Left lobe of liver (tissue), 2 donors: ENCODE measurements around the gene JUN. TPM values are rescaled to one million over a fixed set of nuclear protein-coding genes. Genes with fewer than 3 reads are reported as not detected.

Experiments
- ATAC-seq: fragments of 200-7000 bp; cut with Tn5 transposase; one replicate; pipeline ENCODE4 v1.9.1; 2020; ENCODE audit warnings: mild to moderate bottlenecking, moderate library complexity
- DNase-seq: peaks from one replicate; pipeline ENCODE4 v3.0.0-alpha.2; 2020; ENCODE audit warnings: low spot score
- total RNA-seq: library from RNA; stranded (reverse); gene quantifications from one replicate; pipeline ENCODE4 v1.2.1, GENCODE V29; 2021
- donor health status: DM: no; HTN: no; CAD: no; lungs with moderate emphysema.
- donor health status: DM: no; HTN: yes; CAD: no.

Gene JUN
- total RNA-seq, 1 donor from 2014 or later: 12.4 TPM

DNA sequence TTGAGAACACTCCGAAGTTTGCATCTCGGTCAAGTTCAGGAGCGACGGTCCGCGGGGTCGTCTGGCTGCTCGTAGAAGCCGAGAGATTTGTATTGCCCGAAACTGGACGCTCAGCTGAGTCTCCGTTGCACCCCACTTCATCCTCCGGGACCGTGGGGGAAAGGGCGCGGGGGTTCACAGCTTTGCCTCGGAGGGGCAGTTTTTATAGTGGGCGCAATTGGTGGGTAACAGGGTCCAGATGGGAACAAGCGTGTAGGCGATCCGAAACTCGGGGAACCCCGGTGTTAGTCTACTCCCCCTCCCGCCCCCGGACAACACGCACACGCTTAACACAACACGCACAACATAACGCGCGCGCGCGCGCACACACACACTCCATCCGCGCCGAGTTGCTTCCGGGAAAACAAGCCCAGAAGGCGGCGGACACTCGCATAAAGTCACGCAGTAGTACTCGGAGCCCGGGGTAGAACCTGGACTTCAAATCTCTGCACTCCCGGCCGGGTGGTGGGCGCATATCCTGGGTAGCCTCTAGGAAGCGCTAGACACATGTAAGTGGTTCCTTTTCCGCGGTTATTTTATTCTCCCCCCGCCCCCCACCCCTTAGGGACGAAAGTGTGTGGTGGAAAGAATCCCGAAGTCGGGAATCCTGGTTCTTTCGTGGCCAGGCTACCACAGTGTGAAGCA lies 1.1 kb upstream of the JUN start:
- peak; percentile 88 for DNase-seq
- peak; percentile 11 for ATAC-seq

DNA sequence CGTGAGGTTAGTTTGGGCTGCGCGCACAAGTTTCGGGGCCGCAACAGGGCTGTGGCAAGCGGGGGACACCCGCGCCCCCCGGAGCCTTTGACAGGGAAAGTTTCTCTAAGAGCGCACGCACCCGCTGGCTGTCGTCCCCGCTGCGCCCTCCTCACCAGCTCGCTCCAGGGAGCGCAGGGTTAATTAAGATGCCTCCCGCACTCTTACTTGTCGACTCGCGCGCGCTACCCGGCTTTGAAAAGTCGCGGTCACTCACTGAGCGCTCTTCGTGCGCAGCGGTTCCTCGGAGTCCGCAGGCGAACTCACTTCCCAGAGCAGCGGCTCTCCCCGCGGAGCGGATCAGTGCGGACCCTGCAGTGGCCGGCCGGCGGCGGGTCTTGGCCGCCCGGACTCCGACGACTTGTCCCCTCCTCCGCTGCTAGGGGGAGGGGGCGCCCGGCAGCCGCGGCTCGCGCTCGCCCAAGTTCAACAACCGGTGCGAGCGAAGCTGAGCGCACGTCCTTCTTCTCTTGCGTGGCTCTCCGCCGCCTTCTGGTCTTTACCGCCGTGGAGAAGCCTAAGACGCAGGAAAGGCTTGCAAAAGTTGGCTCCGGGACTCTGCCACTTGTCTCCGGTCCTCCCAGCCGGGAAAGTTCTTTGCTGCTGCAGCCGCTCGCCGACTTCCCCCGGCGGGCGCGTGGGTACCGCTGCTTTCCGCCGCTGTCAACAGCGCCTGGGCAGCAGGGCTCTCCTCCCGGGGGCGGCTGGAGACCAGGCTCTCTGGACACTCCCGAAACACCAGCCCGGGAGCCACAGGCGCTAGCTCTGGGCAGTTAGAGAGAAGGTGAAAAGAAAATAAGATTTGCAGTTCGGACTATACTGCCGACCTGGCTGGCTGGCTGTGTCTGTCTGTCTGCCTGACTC lies 506 bp downstream of the JUN start:
- DNase-seq (peak; percentile 75), ATAC-seq (peak; percentile 23)

DNA sequence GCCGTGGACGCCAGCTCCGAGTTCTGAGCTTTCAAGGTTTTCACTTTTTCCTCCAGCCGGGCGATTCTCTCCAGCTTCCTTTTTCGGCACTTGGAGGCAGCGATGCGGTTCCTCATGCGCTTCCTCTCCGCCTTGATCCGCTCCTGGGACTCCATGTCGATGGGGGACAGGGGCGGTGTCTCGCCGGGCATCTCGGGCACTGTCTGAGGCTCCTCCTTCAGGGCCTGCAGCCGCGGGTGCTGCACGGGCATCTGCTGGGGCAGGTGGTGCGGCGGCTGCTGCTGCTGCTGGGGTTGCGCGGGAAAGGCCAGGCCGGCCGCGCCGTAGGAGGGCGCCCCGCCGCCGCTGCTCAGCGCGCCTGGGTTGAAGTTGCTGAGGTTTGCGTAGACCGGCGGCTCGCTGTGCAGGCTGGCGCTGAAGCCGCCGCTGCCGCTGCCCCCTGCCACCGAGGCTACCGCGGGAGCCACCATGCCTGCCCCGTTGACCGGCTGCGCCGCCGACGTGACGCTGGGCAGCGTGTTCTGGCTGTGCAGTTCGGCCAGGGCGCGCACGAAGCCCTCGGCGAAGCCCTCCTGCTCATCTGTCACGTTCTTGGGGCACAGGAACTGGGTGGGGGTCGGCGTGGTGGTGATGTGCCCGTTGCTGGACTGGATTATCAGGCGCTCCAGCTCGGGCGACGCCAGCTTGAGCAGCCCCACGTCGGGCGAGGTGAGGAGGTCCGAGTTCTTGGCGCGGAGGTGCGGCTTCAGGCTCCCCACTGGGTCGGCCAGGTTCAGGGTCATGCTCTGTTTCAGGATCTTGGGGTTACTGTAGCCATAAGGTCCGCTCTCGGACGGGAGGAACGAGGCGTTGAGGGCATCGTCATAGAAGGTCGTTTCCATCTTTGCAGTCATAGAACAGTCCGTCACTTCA lies 1.4 kb downstream of the JUN start:
- ATAC-seq (peak; percentile 37), DNase-seq (peak; percentile 76)

DNA sequence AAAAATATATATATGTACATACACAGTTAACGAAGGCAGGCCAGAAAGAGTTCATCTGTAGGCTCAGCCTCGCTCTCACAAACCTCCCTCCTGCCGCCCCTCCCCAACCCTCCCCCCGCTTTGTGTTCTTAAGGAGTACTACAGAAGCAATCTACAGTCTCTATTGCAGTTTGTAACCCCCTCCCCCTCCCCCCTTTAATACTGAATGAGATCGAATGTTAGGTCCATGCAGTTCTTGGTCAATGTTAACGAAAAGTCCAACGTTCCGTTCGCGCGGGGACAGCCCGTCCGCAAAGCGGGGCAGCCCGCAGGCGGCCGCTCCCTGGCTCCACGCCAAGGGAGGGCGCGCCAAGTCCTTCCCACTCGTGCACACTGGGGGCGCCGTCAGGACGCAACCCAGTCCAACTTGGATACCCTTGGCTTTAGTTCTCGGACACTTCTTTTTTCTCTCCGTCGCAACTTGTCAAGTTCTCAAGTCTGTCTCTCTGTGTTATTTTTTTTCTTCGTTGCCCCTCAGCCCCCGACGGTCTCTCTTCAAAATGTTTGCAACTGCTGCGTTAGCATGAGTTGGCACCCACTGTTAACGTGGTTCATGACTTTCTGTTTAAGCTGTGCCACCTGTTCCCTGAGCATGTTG lies 2.2 kb downstream of the JUN start:
- ATAC-seq (peak; percentile 7), DNase-seq (peak; percentile 82)

DNA sequence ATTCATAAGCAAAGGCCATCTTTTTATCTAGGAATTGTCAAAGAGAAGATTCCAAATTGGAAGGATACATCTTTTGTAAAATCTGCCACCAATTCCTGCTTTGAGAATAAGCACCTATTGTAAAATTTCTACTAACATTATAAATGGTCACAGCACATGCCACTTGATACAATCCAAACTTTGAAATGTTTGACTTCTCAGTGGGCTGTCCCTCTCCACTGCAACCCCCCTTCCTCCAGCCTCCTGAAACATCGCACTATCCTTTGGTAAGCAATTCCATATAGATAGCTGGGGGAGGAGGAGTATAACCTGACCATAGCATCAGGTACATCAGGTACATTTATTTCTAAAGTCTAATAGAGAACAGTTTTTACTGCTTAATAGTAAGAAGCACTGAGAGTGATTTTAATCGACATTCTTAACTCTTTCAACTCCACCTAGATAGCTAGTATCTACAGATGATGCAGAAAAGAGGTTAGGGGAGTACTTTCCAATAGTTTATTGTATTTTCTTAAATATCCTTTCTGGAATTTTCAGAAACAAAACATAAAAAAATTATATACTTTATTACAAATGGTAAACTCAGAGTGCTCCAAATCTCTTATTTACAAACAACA lies 2.9 kb downstream of the JUN start:
- no peak for DNase-seq
- no peak for ATAC-seq

DNA sequence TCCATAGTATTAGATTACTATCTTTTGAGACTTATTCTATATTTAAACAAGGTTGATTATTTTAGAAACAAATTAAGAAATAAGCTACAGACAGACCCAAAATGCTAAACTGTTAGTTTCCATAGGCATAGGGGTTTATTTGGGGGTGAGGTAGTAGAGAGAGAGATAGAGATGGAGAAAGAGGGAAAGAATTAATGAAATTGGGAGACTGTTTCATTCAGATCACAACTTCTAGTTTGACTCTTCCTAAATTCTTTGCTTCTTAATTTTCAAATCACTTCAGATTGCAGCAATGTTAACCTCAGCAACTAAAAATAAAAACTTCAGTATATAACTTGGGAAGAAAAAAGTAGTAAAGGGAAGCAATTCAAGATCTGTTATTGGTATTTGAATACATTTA lies 3.4 kb downstream of the JUN start:
- DNase-seq: no peak
- ATAC-seq: no peak

DNA sequence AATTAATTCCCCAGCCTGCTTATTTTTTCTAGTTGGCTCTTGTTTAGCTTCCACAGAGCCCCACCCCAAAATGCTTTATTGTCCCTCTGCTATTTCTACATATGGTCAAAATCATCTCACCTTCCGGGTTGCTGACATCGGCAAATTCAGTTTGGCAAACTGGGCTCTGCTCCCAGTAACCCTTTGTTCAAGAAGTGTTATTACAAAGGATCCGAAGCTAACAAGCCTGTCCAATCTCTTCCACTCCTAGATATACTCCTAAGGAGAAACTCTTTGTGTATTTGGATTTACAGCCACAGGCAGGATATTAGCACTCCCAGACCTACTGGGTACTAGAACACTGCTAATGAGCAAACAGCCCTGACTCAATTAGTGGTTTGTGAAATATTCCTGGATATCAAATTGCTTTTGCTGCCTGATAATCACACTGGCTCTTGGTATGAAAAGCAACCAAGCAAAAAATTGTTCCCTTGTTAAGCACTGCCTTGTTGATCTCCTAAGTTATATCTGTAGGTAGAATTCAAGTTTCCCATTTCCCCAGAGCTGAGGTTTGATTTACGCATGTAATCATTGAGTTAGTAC lies 4.0 kb downstream of the JUN start:
- no peak for ATAC-seq
- DNase-seq: peak; percentile 63

DNA sequence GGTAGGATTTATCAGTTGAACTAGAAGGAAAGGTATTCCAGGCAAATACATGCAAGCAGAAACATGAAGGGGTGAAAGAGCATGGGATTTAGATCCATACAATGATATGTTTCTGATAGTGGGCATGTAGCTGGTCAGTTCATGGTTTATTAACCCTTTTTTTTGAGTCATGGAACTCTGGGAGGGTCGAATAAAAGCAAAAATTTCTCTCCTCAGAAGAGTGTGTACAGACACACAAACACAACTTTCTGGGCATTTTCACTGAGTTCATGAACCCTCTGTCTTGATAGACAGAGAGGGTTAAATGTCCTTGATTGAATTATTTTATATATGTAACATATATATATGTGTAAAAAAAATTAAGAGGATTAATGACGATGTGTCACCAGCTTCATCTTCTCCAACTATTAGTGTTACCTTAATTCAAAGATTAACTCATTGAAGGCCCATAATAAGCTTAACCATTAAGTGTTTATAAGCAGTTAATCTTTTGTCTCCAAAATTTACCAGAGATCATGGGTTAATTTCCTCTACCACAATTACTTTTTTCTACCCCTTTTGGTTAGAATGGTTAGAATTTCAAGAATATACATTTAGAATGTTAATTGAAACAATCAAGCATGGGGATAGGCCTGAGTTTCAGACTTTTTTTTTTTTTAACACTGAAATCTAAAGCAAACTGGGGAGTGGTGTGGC lies 4.6 kb downstream of the JUN start:
- ATAC-seq (no peak), DNase-seq (no peak)

DNA sequence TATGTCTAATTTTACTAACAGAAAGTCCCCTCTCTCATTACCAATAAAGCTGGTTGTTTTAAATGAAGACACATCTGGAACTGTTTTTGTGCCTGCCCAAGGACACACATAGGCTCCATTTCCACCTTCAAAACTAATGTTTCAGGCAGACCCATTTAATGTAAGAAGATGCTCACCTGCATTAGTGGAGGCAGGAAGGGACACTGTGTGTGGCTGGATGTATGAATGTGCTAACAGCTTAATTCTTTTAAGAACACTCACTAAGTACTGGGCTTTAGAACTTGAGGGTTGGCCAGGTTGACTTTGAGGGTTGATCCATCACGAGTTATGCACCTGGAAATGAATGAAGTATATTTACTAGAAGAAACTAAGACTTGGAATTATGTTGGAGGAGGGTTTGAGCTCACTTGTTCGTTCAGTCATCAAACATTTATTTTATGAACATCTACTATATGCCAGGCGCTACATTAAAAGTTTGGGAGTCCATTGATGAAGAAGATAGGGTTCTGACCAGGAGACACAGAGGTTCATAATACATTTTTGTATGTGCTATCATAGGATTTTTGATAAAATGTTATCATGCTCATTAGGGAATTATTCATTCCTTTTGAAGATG lies 5.4 kb downstream of the JUN start:
- DNase-seq (no peak), ATAC-seq (no peak)

DNA sequence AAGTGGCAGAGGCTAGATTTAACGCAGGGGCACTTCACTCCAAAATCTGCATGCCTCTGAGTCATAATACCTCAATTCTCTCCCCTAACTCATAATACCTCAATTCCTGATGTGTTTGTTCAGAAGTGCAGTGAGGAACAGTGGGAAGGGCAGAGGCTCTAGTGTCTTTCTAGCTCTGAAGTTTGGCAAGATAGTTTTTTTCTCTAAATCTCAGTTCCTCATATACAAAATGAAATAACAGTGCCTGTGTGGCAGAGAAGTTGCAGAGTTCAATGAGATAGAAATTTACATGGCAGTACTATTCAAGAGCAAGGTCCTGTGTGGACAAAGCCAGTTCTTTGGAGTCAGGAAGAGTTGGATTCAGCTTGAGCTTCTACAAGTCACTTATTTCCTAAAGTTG lies 9.8 kb downstream of the JUN start:
- no peak for ATAC-seq
- no peak for DNase-seq

DNA sequence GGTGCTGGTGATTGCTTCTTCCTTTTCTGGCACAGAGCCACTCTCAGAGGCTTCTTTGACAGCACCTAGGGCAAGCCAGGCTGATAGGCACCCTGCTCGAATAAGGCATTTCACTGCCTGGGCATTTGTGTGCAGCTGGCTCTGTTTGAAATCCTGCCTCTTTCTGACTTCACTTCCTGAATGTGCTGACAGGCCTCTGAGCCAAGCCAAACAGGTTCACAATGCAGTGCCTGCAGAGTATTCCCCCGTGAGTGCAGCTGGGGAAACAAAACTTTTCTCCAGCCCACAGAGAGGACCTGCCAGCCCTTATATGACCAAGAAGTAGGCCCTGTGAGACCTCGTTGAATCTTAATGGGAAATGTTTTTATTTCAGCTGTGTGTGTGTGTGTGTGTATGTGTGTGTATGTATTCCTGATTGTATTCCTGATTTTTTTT lies 10.4 kb downstream of the JUN start:
- DNase-seq (peak; percentile 58), ATAC-seq (peak; percentile 94)

DNA sequence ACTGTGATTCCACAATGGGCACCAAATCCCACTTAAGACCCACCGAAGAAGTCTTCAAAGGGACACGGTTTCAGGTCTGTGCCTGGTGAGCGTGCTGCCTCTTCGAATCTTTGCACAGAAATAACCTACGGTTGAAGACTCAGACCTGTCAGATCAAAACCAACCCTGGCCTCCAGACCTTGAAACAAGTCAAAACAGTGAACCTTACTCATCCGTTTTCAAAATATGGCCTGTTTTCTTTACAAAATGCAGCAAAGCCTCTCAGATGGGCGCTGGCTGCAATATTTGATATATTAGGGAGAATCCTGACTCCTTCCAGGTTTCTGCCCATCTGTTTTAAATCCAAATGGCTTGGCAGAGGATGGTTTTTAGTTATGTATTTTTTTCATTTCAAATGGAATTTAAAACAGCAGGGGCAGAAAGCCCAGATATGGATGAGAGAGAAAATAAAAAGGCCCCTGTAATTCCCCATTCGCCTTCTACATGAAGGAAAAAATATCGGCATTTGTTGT lies 14.0 kb downstream of the JUN start:
- no peak for DNase-seq
- no peak for ATAC-seq

DNA sequence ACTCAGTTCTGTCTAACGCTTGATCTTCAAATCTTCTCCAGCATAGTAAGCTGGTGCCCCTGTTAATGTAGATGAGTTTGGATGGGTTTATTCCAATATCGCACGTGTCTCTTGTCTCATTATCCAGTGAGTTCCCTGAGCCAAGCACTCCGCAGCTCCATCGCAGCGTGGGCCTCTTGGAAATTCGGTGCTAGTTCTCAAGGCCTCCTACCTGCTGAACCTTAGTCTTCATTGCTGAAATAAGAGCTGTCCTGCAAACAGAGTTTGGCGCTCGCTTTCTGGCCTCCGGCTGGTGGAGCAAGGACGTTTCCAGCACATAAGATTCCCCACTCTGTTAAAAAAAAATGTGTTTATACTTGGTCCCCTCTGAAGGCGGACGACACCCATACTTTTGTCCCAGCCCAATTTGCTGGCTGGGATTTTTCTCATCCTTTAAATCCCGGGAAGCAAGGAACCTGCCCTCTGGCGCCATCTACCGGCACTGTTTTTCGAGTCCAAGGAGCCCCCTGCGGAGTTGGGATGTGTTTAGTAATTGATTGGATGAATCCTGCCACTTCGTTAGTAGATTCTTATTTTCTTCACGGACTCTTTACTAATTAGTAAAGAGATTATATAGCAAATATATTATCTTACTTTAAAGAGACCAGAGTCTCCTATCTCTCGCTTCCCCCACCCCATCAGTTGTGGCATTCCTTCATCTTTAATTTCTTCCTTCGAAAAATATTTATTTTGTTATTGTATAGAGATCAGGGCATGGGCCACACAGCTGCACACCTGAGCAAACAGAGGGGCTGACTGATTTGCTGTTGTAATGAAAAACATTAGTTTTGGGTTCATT lies 14.7 kb downstream of the JUN start:
- peak; percentile 75 for DNase-seq
- peak; percentile 84 for ATAC-seq

DNA sequence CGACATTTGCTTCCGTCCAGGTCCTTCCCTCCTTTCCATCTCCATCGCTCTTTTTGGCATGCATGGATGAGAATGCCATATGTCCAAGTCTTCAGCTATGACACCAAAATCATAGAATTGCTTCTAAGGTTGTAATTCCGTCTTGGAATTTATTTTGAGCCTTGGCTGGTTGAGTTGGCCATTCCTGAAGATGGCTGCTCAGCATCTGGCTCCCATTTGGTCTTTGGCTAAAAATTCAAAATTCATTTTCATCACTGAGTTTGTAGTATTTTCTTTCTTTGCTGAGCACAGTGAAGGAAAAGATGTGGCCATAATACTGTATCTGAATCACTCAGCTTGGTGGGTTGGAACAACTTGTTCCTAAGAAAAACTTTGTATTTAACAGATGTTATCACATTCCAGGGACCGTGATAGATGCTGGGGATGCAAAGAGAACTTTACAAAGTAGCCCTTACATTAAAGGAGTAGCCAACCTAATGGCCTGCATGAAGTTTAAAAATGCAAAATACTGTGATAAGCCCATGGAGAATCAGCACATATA lies 15.6 kb downstream of the JUN start:
- DNase-seq (no peak), ATAC-seq (no peak)

DNA sequence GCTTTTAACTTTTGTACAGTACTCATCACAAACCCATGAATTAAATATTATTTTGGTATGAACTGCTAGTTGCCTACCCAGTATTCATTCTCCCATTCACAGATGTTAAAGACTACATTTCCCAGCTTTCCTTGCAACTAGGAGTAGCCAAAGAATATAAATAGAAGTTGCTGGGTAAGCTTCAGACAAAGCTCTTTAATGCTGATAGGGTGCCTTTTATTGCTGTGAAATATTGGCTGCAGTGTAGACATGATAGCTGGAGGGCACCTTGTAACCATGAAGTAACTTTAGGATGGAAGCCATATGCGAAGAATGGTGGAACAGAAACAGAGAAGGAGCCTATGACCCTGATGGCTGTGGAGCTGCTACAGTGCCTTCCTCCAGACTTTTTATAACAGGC lies 16.7 kb downstream of the JUN start:
- DNase-seq (no peak), ATAC-seq (no peak)

DNA sequence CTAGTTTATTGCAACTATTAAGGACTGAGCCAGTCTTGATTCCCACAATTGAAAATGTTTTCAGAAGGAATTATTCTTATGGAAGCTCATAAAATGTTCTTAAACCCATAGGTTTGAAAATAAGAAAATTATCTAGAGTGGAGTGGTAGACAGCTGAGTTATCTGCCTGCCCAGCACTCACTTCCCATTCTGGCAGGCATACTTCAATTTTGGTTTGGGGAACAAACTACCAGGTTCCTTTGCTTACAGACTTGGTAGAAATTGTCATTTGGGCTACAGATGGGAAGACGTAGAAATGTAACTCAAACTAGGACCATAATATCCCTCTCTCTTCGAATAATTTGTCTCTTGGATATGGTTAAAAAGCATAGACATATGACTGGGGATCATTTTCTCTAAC lies 18.4 kb downstream of the JUN start:
- no peak for ATAC-seq
- no peak for DNase-seq

DNA sequence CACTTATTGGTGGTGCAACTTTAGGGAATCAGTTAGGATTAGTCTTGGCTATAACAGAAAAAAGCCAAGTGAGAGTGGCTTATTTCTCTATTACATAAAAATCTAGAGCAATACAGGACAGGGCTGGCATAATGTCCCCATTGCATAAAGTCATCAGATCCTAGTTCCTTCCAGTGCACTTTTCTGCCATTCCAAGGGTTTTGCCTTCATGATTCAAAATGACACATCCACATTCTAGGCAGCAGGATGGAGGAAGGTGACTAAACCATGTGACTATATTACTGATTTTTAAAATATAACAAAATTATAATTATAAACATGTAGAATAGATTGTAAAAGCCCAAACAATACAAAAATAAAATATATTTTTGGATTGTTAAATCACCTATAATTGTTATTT lies 18.8 kb downstream of the JUN start:
- ATAC-seq (no peak), DNase-seq (no peak)
